Tibial nerve (tissue), 3 donors: Measurements from ENCODE around the gene BLOC1S1.

ENCODE experiments used
- POLR2A ChIP-seq, 2 donors: fragments of 450-650 bp; IDR thresholded peaks; one replicate each; pipeline ENCODE4 v1.6.1; 2017; ENCODE audit warnings: antibody characterized with exemption in 2 of 2, mild to moderate bottlenecking in 2 of 2, moderate library complexity in 2 of 2
- TF ChIP-seq, protein P1 (sequence below), 5 experiments: fragments of 200-600 bp in 3 of 5; fragments of 450-650 bp in 2 of 5; sonication (generic) in 3 of 5; IDR thresholded peaks; one replicate each; pipeline ENCODE4 v1.5.1; 2016 to 2019; ENCODE audit warnings: antibody characterized with exemption in 5 of 5, mild to moderate bottlenecking in 3 of 5, moderate library complexity in 2 of 5

DNA sequence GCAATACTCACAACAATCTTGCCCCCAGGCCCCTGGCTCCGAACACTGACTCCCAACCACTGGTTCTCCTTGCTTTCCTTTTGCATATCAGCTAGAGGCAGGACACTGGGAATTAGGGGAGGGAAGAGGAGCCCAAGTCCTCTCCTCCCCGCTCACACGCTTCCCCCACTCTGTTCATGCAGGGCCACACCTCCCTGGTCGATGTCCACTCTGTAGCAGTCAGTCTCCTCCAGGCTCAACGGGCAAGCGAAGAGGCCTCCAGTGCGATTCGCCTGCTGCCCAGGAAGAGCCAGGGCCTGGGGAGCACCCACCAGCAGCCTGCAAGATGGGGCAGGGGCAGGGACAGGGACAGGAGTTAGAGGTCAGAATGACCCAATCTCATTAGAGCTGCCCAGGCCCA, 13.0 kb upstream of the BLOC1S1 start:
- TF ChIP-seq, protein P1, sequence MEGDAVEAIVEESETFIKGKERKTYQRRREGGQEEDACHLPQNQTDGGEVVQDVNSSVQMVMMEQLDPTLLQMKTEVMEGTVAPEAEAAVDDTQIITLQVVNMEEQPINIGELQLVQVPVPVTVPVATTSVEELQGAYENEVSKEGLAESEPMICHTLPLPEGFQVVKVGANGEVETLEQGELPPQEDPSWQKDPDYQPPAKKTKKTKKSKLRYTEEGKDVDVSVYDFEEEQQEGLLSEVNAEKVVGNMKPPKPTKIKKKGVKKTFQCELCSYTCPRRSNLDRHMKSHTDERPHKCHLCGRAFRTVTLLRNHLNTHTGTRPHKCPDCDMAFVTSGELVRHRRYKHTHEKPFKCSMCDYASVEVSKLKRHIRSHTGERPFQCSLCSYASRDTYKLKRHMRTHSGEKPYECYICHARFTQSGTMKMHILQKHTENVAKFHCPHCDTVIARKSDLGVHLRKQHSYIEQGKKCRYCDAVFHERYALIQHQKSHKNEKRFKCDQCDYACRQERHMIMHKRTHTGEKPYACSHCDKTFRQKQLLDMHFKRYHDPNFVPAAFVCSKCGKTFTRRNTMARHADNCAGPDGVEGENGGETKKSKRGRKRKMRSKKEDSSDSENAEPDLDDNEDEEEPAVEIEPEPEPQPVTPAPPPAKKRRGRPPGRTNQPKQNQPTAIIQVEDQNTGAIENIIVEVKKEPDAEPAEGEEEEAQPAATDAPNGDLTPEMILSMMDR (IDR thresholded peaks at IDR 0.05), result no peak
- no peak for TF ChIP-seq POLR2A (IDR thresholded peaks at IDR 0.05)
